ENCODE data around the gene EXOC6B. TPM values are rescaled to one million over a fixed set of nuclear protein-coding genes. Genes with fewer than 3 reads are reported as not detected.

Gene EXOC6B
- total and polyA plus RNA-seq, 11 donors = 18.4 to 192 (median 143) TPM

- ATAC-seq = no peak
Observed at GRCh38 chr2:72146347-72147302, 679.2 kb downstream of the EXOC6B start.

DNA sequence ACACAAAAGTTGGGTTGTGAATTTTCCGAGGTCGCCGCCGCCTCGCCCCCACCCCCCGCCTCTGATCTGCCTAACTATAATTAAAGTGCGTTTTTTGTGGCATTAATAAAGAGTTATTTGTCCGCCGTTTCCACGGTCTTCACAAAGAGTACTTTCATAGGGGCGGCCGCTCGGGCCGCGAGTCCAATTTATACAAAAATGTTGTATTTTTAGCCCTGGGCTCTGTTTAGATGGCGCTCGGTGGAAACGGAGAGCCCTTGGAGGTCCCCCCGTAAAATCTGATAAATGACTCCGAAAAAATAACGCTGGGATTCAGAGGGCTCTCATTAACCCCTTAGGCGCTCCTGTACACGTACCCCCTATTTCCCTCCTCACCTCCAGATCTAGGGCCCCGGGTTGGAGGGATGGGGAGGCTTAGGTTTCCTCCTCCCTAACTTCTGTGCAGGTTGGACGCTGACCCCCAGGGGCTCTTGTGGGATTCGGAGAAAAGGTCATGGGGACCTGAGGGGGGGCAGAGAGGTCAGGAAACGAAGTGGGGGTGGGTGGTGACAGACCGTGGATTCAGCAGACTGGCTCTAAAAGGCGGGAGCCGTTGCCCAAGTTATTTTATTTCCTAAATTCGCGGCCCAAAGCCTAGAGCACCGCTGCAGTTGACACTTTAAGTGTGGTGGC, 680.0 kb downstream of the EXOC6B start:
- Histone ChIP-seq H3K4me1 (peaks cover 7 to 83% (median 68%) of the 10 kb centered on the region in 12 donors), H3K27ac (peak overlapping the region in 3 of 12 donors; percentile 3 to 82 (median 66)), H3K4me3 (peak overlapping the region; percentile 35 to 67 (median 58)), H3K36me3 (no peaks in the 10 kb centered on the region), H3K9me3 (no peaks in the 10 kb centered on the region), H3K27me3 (peaks cover 15 to 79% (median 46%) of the 10 kb centered on the region in 9 donors)
- ATAC-seq (no peak), DNase-seq (peak in 2 of 5 donors; percentile 5 to 18)
- no peak for TF ChIP-seq POLR2A (IDR thresholded peaks at IDR 0.05)
- TF ChIP-seq CTCF (IDR thresholded peaks at IDR 0.05) = no peak
- 2 to 3% (median 3%) methylated on average over 31 to 33 of the region's 33 CpGs for WGBS, 4 donors
- intact Hi-C loops (cut with DNase I) = loop anchor here in 8 of 10 donors (5.0 to 10.0 kb wide), 6 partner anchors 343 to 599 kb away; no protein-coding TSS in a partner anchor

More at GRCh38 chr2:72146347-72147302, 679.2 kb downstream of the EXOC6B start:
- peak overlapping the region; percentile 6 to 65 (median 41) for H3K4me3 ChIP-seq
- H3K27ac ChIP-seq = no peak overlapping the region
- H3K36me3 ChIP-seq = no peaks in the 10 kb centered on the region
- WGBS, 4 donors = 3 to 6% (median 5%) methylated on average over 51 to 58 of the region's 58 CpGs
- intact Hi-C loops (cut with DNase I) = loop anchor here in 8 of 10 donors (5.0 to 10.0 kb wide), 6 partner anchors 344 to 599 kb away; no protein-coding TSS in a partner anchor
- H3K27me3 ChIP-seq = peaks cover 15 to 85% (median 46%) of the 10 kb centered on the region in 9 donors
- H3K9me3 ChIP-seq = no peaks in the 10 kb centered on the region
- no peak for TF ChIP-seq CTCF (IDR thresholded peaks at IDR 0.05)
- no peak for TF ChIP-seq POLR2A (IDR thresholded peaks at IDR 0.05)
- peaks cover 7 to 83% (median 68%) of the 10 kb centered on the region in 12 donors for H3K4me1 ChIP-seq
- peak in 4 of 5 donors; percentile 6 to 56 (median 20) for DNase-seq

DNA sequence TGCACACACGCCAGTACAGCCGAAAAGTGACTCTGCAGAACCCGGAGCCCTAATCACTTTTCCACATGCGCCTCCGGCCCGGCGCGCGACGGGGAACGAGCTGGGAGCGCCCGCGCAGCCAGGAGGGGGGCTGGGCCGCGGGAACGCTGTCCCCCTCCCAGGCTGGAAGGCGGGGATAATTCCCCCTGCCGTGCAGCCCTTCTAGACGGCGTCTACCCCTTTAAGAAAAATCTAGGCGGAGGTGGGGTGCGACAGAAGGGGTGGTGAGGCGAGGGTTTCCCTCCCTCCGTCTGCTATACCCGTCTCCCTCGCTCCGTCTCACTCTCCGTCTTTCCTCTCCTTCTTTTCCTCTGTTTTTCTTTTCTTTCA, 680.6 kb downstream of the EXOC6B start:
- Histone ChIP-seq H3K27me3 (peaks cover 15 to 75% (median 46%) of the 10 kb centered on the region in 9 donors), H3K4me3 (peak overlapping the region; percentile 35 to 67 (median 58)), H3K27ac (peak overlapping the region in 6 of 12 donors; percentile 65 to 82 (median 72)), H3K36me3 (no peaks in the 10 kb centered on the region), H3K4me1 (peaks cover 7 to 79% (median 68%) of the 10 kb centered on the region in 12 donors), H3K9me3 (no peaks in the 10 kb centered on the region)
- DNase-seq (peak; percentile 30 to 62 (median 55)), ATAC-seq (peak in 3 of 4 donors; percentile 4 to 15 (median 6))
- TF ChIP-seq CTCF (IDR thresholded peaks at IDR 0.05) (no peak), POLR2A (IDR thresholded peaks at IDR 0.05) (no peak)
- WGBS, 4 donors = 0% methylated on average over 27 to 29 of the region's 29 CpGs
- intact Hi-C loops (cut with DNase I) = loop anchor here in 8 of 10 donors (5.0 to 10.0 kb wide), 6 partner anchors 343 to 600 kb away; no protein-coding TSS in a partner anchor

Data from heart left ventricle (tissue), 16 donors.